Omental fat pad (tissue), 4 donors: ENCODE measurements around the gene ABL1. TPM values are rescaled to one million over a fixed set of nuclear protein-coding genes. Genes with fewer than 3 reads are reported as not detected.

ENCODE experiments used
- ATAC-seq: fragments of 150-250 bp; one replicate; pipeline ENCODE4 v1.9.1; 2016; ENCODE audit warnings: mild to moderate bottlenecking, moderate library complexity; ENCODE audit not compliant: low FRiP score
- DNase-seq: peaks from one replicate; pipeline ENCODE4 v3.0.0-alpha.2; 2019; ENCODE audit warnings: low spot score
- total RNA-seq, 4 donors: library from RNA; depleted of rRNA; stranded (reverse); fragments of >200 nt; gene quantifications; one replicate each; pipeline ENCODE4 v1.1.0, GENCODE V29; 2016
- TF ChIP-seq, protein P1 (sequence below), 3 donors: fragments of 450-650 bp; IDR thresholded peaks; one replicate each; pipeline ENCODE4 v1.5.1; 2016 to 2017; ENCODE audit warnings: antibody characterized with exemption in 3 of 3, mild to moderate bottlenecking in 3 of 3, moderate library complexity in 2 of 3

ABL1 gene
- total RNA-seq, 4 donors from 2014 or later, result 48.8 to 82.8 (median 75.3) TPM

DNA sequence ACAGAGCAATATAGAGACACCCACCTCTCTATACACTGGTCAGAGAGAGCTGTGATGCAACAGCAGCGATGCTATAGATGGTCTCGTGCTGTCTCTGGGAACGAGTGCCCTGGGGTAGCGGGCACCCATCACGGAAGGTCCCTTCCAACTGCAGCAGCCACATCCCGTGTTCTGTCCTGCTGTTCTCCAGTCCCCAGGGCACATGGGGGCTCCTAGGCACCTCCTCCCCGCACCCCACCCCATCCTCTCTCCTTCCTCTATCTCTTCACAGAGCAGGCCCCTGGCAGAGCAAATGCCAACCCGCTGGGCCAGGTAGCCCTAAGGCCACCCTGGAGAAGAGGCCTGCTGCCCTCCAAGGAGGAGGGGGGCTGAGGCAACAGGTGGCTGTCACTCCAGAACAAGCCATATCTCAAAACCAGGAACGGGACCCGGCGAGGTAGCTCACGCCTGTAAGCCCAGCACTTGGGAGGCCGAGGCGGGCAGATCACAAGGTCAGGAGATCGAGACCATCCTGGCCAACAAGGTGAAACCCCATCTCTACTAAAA is 95.8 kb downstream of the ABL1 start:
- DNase-seq, result no peak
- no peak for ATAC-seq
- TF ChIP-seq, protein P1, sequence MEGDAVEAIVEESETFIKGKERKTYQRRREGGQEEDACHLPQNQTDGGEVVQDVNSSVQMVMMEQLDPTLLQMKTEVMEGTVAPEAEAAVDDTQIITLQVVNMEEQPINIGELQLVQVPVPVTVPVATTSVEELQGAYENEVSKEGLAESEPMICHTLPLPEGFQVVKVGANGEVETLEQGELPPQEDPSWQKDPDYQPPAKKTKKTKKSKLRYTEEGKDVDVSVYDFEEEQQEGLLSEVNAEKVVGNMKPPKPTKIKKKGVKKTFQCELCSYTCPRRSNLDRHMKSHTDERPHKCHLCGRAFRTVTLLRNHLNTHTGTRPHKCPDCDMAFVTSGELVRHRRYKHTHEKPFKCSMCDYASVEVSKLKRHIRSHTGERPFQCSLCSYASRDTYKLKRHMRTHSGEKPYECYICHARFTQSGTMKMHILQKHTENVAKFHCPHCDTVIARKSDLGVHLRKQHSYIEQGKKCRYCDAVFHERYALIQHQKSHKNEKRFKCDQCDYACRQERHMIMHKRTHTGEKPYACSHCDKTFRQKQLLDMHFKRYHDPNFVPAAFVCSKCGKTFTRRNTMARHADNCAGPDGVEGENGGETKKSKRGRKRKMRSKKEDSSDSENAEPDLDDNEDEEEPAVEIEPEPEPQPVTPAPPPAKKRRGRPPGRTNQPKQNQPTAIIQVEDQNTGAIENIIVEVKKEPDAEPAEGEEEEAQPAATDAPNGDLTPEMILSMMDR (IDR thresholded peaks at IDR 0.05), result no peak

DNA sequence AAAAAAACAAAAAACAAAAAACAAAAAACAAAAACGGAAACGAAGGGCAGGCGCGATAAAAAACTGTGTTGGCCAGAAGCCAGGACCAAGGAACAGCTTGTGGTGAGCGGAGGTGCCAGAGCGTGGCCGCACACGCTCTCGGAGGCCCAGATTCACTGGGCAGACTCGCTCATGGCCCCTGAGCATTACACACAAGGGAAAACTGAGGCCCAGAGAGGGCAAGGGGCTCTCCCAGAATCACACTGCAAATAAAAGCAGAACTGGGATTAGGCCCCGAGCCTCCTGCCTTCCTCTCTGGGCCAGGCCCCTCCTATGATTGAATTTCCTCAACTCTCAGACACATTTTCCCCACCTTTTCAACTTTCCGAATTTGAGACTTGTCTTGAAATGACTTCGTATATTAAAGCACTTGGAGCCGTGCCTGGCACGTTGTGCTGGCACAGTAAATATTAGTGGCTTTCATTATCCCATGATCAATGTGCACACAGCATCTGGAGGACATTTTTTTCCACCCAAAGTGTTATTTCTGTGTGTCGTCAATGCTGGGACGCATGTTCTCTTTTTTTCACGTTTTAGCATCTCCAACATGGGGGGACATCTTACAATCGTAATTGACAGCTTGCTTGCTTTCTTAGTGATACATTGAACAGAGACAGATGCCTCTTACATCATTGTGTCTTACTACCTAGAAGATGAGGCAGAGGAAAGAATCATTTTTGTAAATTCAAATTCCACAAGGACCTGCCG is 96.6 kb downstream of the ABL1 start:
- TF ChIP-seq, protein P1 (IDR thresholded peaks at IDR 0.05), result no peak
- no peak for DNase-seq
- no peak for ATAC-seq

DNA sequence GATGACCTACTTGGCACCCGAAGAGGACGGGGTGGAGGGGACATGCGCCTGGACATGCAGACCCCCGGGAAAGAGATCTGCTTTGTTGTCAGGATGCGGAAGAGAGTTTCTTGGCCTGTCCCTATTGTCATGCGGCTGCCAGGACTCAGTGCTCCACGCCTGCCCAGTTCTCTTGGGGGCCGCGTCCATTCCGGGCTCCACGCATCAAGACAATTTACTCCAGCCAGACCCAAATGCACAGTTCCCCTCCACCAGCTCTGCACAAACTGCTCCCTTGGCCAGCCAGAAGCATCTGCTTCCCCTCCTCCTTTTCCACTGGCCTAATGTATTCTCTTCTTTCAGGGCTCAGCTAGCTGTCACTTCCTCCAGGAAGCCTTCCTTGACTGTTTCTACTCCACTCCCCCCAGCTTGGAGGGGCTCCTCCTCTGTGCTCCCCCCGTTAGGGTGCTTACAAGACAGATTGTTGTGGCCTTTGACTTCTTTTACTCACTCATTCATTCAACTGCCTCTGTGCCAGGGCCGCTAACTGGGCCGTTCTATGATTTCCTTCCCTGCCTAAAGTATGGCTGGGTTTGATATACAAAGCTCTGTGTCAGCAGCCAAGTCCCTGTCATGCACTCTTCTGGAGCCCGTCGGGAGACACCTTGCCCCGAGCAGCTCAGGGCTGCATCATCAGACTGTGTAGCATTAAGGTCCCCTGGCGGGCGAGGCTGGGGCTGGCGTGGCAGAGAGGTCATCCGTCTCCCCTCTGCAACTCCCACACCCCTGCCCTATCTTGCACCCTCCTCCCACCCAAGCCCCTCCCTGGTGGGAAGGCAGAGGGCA is 97.4 kb downstream of the ABL1 start:
- DNase-seq (no peak), ATAC-seq (no peak)
- TF ChIP-seq, protein P1 (IDR thresholded peaks at IDR 0.05), result no peak

DNA sequence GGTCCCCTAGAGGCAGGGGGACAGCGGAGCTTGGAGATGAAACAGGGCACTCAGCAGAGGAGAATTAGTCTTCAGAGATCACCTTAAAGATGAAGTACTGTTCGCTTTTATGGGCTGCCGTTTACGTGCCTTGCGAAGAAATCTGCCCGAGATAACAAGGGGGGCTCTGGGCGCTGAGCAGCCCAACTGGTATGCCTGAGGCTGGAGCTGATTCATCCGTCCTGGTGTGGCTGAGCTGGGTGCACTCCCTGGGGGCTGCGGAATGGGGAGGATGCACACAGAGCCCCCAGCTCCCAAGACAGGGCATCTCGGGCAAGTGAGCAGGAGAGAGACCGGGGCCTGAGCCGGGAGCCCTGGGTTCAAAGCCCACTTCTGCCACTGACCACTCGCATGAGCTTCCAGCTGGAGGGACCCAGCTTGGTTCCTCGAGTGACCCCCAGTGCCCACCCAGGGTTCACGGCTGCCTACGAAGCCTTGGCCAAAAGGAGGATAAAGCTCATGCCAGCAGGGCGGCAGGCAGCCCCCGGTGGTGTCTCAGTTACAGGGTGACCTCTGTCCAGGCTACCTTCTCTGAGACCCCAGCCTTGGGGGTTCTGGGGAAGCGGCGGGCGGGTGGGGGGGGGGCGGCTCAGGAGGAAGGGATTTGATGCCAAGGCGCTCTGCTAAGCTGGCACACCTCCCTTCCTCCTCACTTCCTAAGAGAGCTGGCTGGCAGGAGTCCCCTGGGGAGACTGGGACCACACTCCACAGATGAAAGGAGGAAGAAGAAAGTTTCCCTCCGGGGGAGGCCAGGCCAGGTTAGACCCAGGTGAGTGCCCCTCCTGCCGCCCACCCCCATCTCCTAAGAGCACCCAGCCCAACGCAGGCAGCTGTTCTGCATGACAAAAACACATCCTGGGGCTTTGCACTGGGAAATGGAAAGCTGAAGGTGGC is 98.3 kb downstream of the ABL1 start:
- DNase-seq, result no peak
- TF ChIP-seq, protein P1 (IDR thresholded peaks at IDR 0.05), result no peak
- ATAC-seq, result peak; percentile 66

DNA sequence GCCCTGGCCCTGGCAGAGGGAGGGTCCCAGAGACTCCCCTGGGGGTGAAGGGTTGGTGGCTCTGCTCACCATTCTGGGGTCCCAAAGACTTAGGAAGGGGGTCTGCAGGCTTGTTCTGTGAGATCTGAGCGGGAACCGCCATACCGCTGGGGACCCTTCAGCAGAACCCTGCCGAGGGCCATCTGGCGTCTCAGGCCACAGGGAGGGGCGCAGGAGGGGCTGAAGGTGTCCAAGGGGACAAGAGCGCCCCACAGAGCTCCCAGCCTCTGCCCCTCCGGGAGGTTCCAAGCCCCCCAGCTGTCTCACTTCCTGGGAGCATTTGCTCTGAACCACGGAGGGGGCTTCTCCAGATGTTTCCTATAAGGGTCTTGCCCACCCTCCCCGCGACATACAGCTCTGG is 99.2 kb downstream of the ABL1 start:
- DNase-seq (no peak), ATAC-seq (no peak)
- TF ChIP-seq, protein P1 (IDR thresholded peaks at IDR 0.05), result no peak
